ENCODE data around the gene LSM4. TPM values are rescaled to one million over a fixed set of nuclear protein-coding genes. Genes with fewer than 3 reads are reported as not detected.

LSM4 gene
- total and polyA plus RNA-seq, 8 donors, result 16.5 to 67.9 (median 35.3) TPM

- Histone ChIP-seq H3K27me3 (no peaks in the 10 kb centered on the region), H3K4me1 (no peaks in the 10 kb centered on the region), H3K4me3 (no peak overlapping the region), H3K27ac (no peak overlapping the region), H3K9me3 (no peaks in the 10 kb centered on the region), H3K36me3 (peaks cover 0 to 28% (median 0%) of the 10 kb centered on the region in 3 donors)
- no peak for FAIRE-seq
- ATAC-seq, result peak in 1 of 4 donors; percentile 9
- DNase-seq, result peak in 2 of 6 donors; percentile 41 to 71
- no peak for TF ChIP-seq CTCF (IDR thresholded peaks at IDR 0.05)
- intact Hi-C loops (cut with DNase I), result loop anchor here in 1 of 3 donors (10.0 kb wide), 1 partner anchor 49 kb away; no protein-coding TSS in a partner anchor
- 86 to 91% methylated on average over 23 of the region's 23 CpGs for WGBS, 2 donors
Observed at GRCh38 chr19:18264137-18264854, 58.6 kb downstream of the LSM4 start.

GRCh38 chr19:18263324-18264136 is 59.3 kb downstream of the LSM4 start:
- FAIRE-seq, result no peak

GRCh38 chr19:18262917-18263316 is 60.0 kb downstream of the LSM4 start:
- no peak for TF ChIP-seq CTCF (IDR thresholded peaks at IDR 0.05)
- Histone ChIP-seq H3K4me1 (no peaks in the 10 kb centered on the region), H3K9me3 (no peaks in the 10 kb centered on the region), H3K27me3 (no peaks in the 10 kb centered on the region), H3K36me3 (peaks cover 0 to 28% (median 0%) of the 10 kb centered on the region in 3 donors), H3K27ac (no peak overlapping the region), H3K4me3 (no peak overlapping the region)
- DNase-seq, result peak in 1 of 6 donors; percentile 7
- WGBS, 2 donors, result 93 to 95% methylated on average over 10 of the region's 10 CpGs
- intact Hi-C loops (cut with DNase I), result loop anchor here in 1 of 3 donors (10.0 kb wide), 1 partner anchor 48 kb away; no protein-coding TSS in a partner anchor
- ATAC-seq, result no peak
- no peak for FAIRE-seq

More at GRCh38 chr19:18263324-18264136, 59.3 kb downstream of the LSM4 start:
- intact Hi-C loops (cut with DNase I), result loop anchor here in 1 of 3 donors (10.0 kb wide), 1 partner anchor 49 kb away; no protein-coding TSS in a partner anchor
- no peak overlapping the region for H3K4me3 ChIP-seq
- H3K36me3 ChIP-seq, result peaks cover 0 to 28% (median 0%) of the 10 kb centered on the region in 3 donors
- 82 to 84% methylated on average over 16 of the region's 16 CpGs for WGBS, 2 donors
- H3K27me3 ChIP-seq, result no peaks in the 10 kb centered on the region
- H3K9me3 ChIP-seq, result no peaks in the 10 kb centered on the region
- H3K27ac ChIP-seq, result no peak overlapping the region
- ATAC-seq, result no peak
- no peaks in the 10 kb centered on the region for H3K4me1 ChIP-seq
- DNase-seq, result no peak
- TF ChIP-seq CTCF (IDR thresholded peaks at IDR 0.05), result no peak

GRCh38 chr19:18262144-18262543 is 60.7 kb downstream of the LSM4 start:
- intact Hi-C loops (cut with DNase I), result loop anchor here in 1 of 3 donors (10.0 kb wide), 1 partner anchor 47 kb away; no protein-coding TSS in a partner anchor
- FAIRE-seq, result no peak
- no peaks in the 10 kb centered on the region for H3K27me3 ChIP-seq

More at GRCh38 chr19:18262144-18262543, 60.7 kb downstream of the LSM4 start:
- DNase-seq (no peak), ATAC-seq (no peak)
- Histone ChIP-seq H3K4me1 (no peaks in the 10 kb centered on the region), H3K9me3 (no peaks in the 10 kb centered on the region), H3K36me3 (peaks cover 0 to 24% (median 0%) of the 10 kb centered on the region in 3 donors), H3K4me3 (no peak overlapping the region), H3K27ac (no peak overlapping the region)
- TF ChIP-seq CTCF (IDR thresholded peaks at IDR 0.05), result no peak

Measured in pancreas (tissue), 10 donors.